Natural killer cell (primary cell): ENCODE measurements around the gene CDC42SE2. TPM values are rescaled to one million over a fixed set of nuclear protein-coding genes. Genes with fewer than 3 reads are reported as not detected.

Experiments used
- ATAC-seq, 3 donors: fragments of 150-1000 bp in 2 of 3; fragments of 200-7000 bp in 1 of 3; cut with Tn5 transposase; 1 replicate in 1 of 3; 2 replicates in 2 of 3; pipeline ENCODE4 v1.10.0; 2021; ENCODE audit warnings: mild to moderate bottlenecking in 2 of 3, moderate library complexity in 2 of 3
- DNase-seq, 2 donors: peaks; one replicate each; pipeline versions ENCODE4 v3.0.0 to v3.0.0-alpha.2; 2013 to 2021; ENCODE audit warnings: mixed read lengths in 1 of 2
- H3K27ac ChIP-seq: one replicate; pipeline ENCODE4 v1.5.1; 2013; ENCODE audit warnings: mild to moderate bottlenecking, low read length
- H3K27me3 ChIP-seq: one replicate; pipeline ENCODE4 v1.6.1; 2013; ENCODE audit warnings: low read length; ENCODE audit not compliant: control insufficient read depth, insufficient read depth
- H3K36me3 ChIP-seq: one replicate; pipeline ENCODE4 v1.6.1; 2013; ENCODE audit warnings: low read length; ENCODE audit not compliant: control insufficient read depth, insufficient read depth
- H3K4me1 ChIP-seq: one replicate; pipeline ENCODE4 v1.6.1; 2013; ENCODE audit warnings: low read length; ENCODE audit not compliant: control insufficient read depth, insufficient read depth
- H3K4me3 ChIP-seq: one replicate; pipeline ENCODE4 v1.5.1; 2013; ENCODE audit warnings: low read length
- H3K9me3 ChIP-seq: one replicate; pipeline ENCODE4 v1.6.1; 2013; ENCODE audit warnings: low read length; ENCODE audit not compliant: control insufficient read depth, insufficient read depth
- H3K27ac Mint-ChIP-seq, 2 donors: one replicate each; pipeline ENCODE4 v1.8.0; 2022; ENCODE audit warnings: mild to moderate bottlenecking in 2 of 2, mixed read lengths in 2 of 2, moderate library complexity in 1 of 2
- H3K27me3 Mint-ChIP-seq, 2 donors: one replicate each; pipeline ENCODE4 v1.8.0; 2022; ENCODE audit warnings: low read depth in 2 of 2, mixed read lengths in 2 of 2
- H3K36me3 Mint-ChIP-seq: one replicate; pipeline ENCODE4 v1.8.0; 2022; ENCODE audit warnings: mixed read lengths
- H3K4me1 Mint-ChIP-seq, 2 donors: one replicate each; pipeline ENCODE4 v1.8.0; 2022; ENCODE audit warnings: mixed read lengths in 2 of 2
- H3K4me3 Mint-ChIP-seq: one replicate; pipeline ENCODE4 v1.8.0; 2022; ENCODE audit warnings: mild to moderate bottlenecking, moderate library complexity, mixed read lengths
- H3K9me3 Mint-ChIP-seq, 2 donors: one replicate each; pipeline ENCODE4 v1.8.0; 2022; ENCODE audit warnings: mixed read lengths in 2 of 2
- CTCF ChIP-seq: fragments of 200-600 bp; IDR thresholded peaks from one replicate; pipeline ENCODE4 v1.8.0; 2022; ENCODE audit warnings: antibody characterized with exemption
- WGBS: methylation state at CpG from one replicate; pipeline ENCODE4 v1.1.7; 2013; ENCODE audit warnings: missing lambda C conversion rate; ENCODE audit not compliant: insufficient coverage; 5-methylcytosine and 5-hydroxymethylcytosine counted together
- intact Hi-C: fragments of 100-400 bp; cut with micrococcal nuclease; formaldehyde crosslinking; loops from one replicate; pipeline ENCODE4 v1.14.2; 2022
- total RNA-seq, 4 donors: library from RNA; stranded (reverse); fragments of 120-200 nt in 1 of 4; gene quantifications; one replicate each; pipeline versions ENCODE4 v1.2.3 to v1.2.4, GENCODE V29; 2013 to 2022

The CDC42SE2 gene
- total RNA-seq, 3 donors from 2014 or later (not counting 1 experiment from before 2014, with no cell fraction given) = 140 to 183 (median 166) TPM

GRCh38 chr5:131387255-131387654, 123.4 kb downstream of the CDC42SE2 start:
- WGBS = 92% methylated on average over 6 of the region's 6 CpGs
- Histone ChIP-seq H3K27ac (no peak overlapping the region), H3K9me3 (no peaks in the 10 kb centered on the region), H3K36me3 (peaks cover 57% of the 10 kb centered on the region), H3K4me3 (no peak overlapping the region), H3K27me3 (no peaks in the 10 kb centered on the region), H3K4me1 (peaks cover 12% of the 10 kb centered on the region)
- Mint-ChIP-seq H3K9me3 (no peaks in the 10 kb centered on the region), H3K36me3 (peaks cover 20% of the 10 kb centered on the region), H3K4me1 (peaks cover 37 to 42% of the 10 kb centered on the region in 2 donors), H3K4me3 (no peak overlapping the region), H3K27me3 (no peaks in the 10 kb centered on the region), H3K27ac (peak overlapping the region; percentile 89 to 95)
- intact Hi-C loops = no loop called here
- TF ChIP-seq CTCF = no peak
- no peak for DNase-seq
- ATAC-seq = no peak

GRCh38 chr5:131389096-131389868, 125.4 kb downstream of the CDC42SE2 start:
- H3K36me3 Mint-ChIP-seq = peaks cover 35% of the 10 kb centered on the region
- no peak for TF ChIP-seq CTCF
- H3K4me1 Mint-ChIP-seq = peaks cover 22 to 35% of the 10 kb centered on the region in 2 donors
- Histone ChIP-seq H3K9me3 (no peaks in the 10 kb centered on the region), H3K4me1 (peaks cover 4% of the 10 kb centered on the region), H3K27ac (no peak overlapping the region), H3K27me3 (no peaks in the 10 kb centered on the region), H3K4me3 (no peak overlapping the region), H3K36me3 (peaks cover 77% of the 10 kb centered on the region)
- DNase-seq (no peak), ATAC-seq (no peak)
- intact Hi-C loops = no loop called here
- peak overlapping the region; percentile 85 to 95 for H3K27ac Mint-ChIP-seq
- H3K27me3 Mint-ChIP-seq = no peaks in the 10 kb centered on the region
- WGBS = 32% methylated on average over 3 of the region's 4 CpGs
- H3K9me3 Mint-ChIP-seq = no peaks in the 10 kb centered on the region
- H3K4me3 Mint-ChIP-seq = no peak overlapping the region

GRCh38 chr5:131389869-131390265, 126.0 kb downstream of the CDC42SE2 start:
- no peak overlapping the region for H3K4me3 ChIP-seq
- peaks cover 20 to 33% of the 10 kb centered on the region in 2 donors for H3K4me1 Mint-ChIP-seq
- WGBS = no CpG with 5 or more reads among the region's 1 CpG

More at GRCh38 chr5:131389869-131390265, 126.0 kb downstream of the CDC42SE2 start:
- intact Hi-C loops = no loop called here
- Mint-ChIP-seq H3K9me3 (no peaks in the 10 kb centered on the region), H3K36me3 (peaks cover 36% of the 10 kb centered on the region), H3K27ac (peak overlapping the region; percentile 85 to 95), H3K27me3 (no peaks in the 10 kb centered on the region), H3K4me3 (no peak overlapping the region)
- H3K36me3 ChIP-seq = peaks cover 83% of the 10 kb centered on the region
- H3K27ac ChIP-seq = no peak overlapping the region
- TF ChIP-seq CTCF = no peak
- DNase-seq (no peak), ATAC-seq (no peak)
- no peaks in the 10 kb centered on the region for H3K4me1 ChIP-seq
- no peaks in the 10 kb centered on the region for H3K9me3 ChIP-seq
- no peaks in the 10 kb centered on the region for H3K27me3 ChIP-seq
